GM12891 (cell line): ENCODE measurements around the gene TNFRSF8.

Source experiments
- POLR2A ChIP-seq: IDR thresholded peaks from 2 replicates; pipeline ENCODE4 v1.6.1; 2011; ENCODE audit warnings: low read depth, low read length, control low read depth
- POLR2AphosphoS5 ChIP-seq: IDR thresholded peaks from 2 replicates; pipeline ENCODE4 v1.6.1; 2011; ENCODE audit warnings: low read depth, low read length, control low read depth
- POU2F2 ChIP-seq: IDR thresholded peaks from 2 replicates; pipeline ENCODE4 v1.6.1; 2011; ENCODE audit warnings: low read depth, mild to moderate bottlenecking, control low read depth, low read length, moderate library complexity
- SPI1 ChIP-seq: IDR thresholded peaks from 2 replicates; pipeline ENCODE4 v1.6.1; 2011; ENCODE audit warnings: low read depth, low read length, control low read depth

DNA sequence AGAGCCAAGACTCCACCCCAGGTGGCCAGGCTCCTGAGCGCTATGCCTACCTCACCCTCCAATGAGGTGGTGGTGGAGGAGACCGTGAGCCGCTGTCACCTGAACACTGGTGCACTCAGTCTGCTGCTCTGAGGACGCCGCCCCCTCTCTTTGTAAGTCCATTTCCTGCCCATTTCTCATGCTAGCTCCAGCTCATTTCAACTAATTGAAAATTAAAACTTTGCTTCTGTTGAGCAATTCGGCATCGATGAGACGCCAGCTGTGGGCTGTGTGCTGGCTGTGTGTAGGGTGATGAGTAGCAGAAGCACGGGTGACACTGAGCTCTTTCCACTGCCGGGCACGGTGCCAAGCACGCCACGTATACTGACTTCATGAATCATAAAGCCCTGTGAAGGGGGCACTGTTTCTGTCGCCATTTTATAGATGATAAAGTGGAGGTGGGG, 114.9 kb downstream of the TNFRSF8 start:
- TF ChIP-seq POLR2AphosphoS5 (no peak), POU2F2 (no peak), POLR2A (no peak), SPI1 (no peak)
